Fibroblast of villous mesenchyme (primary cell): ENCODE results near the gene SPAG9. TPM values are rescaled to one million over a fixed set of nuclear protein-coding genes. Genes with fewer than 3 reads are reported as not detected.

Source experiments
- DNase-seq: peaks from one replicate; pipeline ENCODE4 v3.0.0-alpha.2; 2010; ENCODE audit warnings: low read depth
- H3K4me3 ChIP-seq: 2 replicates; pipeline ENCODE4 v1.5.1; 2011; ENCODE audit warnings: low read depth, mild to moderate bottlenecking, low read length
- CTCF ChIP-seq: IDR thresholded peaks from 2 replicates; pipeline ENCODE4 v1.5.1; 2012; ENCODE audit warnings: low read depth, mild to moderate bottlenecking, low read length; ENCODE audit not compliant: insufficient read depth
- total RNA-seq: library from RNA; depleted of rRNA; stranded (reverse); fragments of >200 nt; gene quantifications from 2 replicates; pipeline ENCODE4 v1.2.3, GENCODE V29; 2012

The SPAG9 gene
- total RNA-seq, 1 donor: 94.6 TPM

- TF ChIP-seq CTCF: no peak
- no peak for DNase-seq
- H3K4me3 ChIP-seq: no peak overlapping the region
These were observed 92.3 kb downstream of the SPAG9 start for GRCh38 chr17:51028176-51028863.

GRCh38 chr17:51018541-51018940 is 102.1 kb downstream of the SPAG9 start:
- no peak for DNase-seq
- no peak overlapping the region for H3K4me3 ChIP-seq
- no peak for TF ChIP-seq CTCF

GRCh38 chr17:51017270-51017669 is 103.4 kb downstream of the SPAG9 start:
- no peak for TF ChIP-seq CTCF
- DNase-seq: peak; percentile 3
- H3K4me3 ChIP-seq: no peak overlapping the region

- H3K4me3 ChIP-seq: no peak overlapping the region
- no peak for TF ChIP-seq CTCF
- peak; percentile 19 for DNase-seq
These were observed 104.6 kb downstream of the SPAG9 start for GRCh38 chr17:51016099-51016498.

GRCh38 chr17:51015145-51015558 is 105.5 kb downstream of the SPAG9 start:
- peak; percentile 23 for DNase-seq
- no peak overlapping the region for H3K4me3 ChIP-seq
- no peak for TF ChIP-seq CTCF

GRCh38 chr17:51014129-51014528 is 106.5 kb downstream of the SPAG9 start:
- H3K4me3 ChIP-seq: no peak overlapping the region
- no peak for TF ChIP-seq CTCF
- no peak for DNase-seq

GRCh38 chr17:51013322-51013721 is 107.3 kb downstream of the SPAG9 start:
- H3K4me3 ChIP-seq: no peak overlapping the region
- DNase-seq: no peak
- no peak for TF ChIP-seq CTCF
